ENCODE results near the gene MBNL2.

- TF ChIP-seq CTCF (conservative IDR thresholded peaks at IDR 0.05) (no peak), ZFX (IDR thresholded peaks at IDR 0.05) (no peak)
Observed at GRCh38 chr13:97364827-97365226, 142.7 kb downstream of the MBNL2 start.
